CD4-positive, CD25-positive, alpha-beta regulatory T cell (primary cell): ENCODE data around the gene DNAJC16. TPM values are rescaled to one million over a fixed set of nuclear protein-coding genes. Genes with fewer than 3 reads are reported as not detected.

ENCODE experiments used
- ATAC-seq, 2 donors: fragments of 150-1000 bp; cut with Tn5 transposase; one replicate each; pipeline ENCODE4 v1.10.0; 2021; ENCODE audit warnings: low read depth in 2 of 2, moderate number of reproducible peaks in 2 of 2, moderate library complexity in 1 of 2
- DNase-seq, 3 donors: peaks; one replicate each; pipeline versions ENCODE4 v3.0.0 to v3.0.0-alpha.2; 2012 to 2022; ENCODE audit warnings: mixed read lengths in 1 of 3
- H3K27ac ChIP-seq: one replicate; pipeline ENCODE4 v1.7.0; 2013; ENCODE audit warnings: mild to moderate bottlenecking, low read length; ENCODE audit not compliant: insufficient read depth, poor library complexity, severe bottlenecking
- H3K27me3 ChIP-seq: one replicate; pipeline ENCODE4 v1.7.0; 2013; ENCODE audit warnings: low read length; ENCODE audit not compliant: control insufficient read depth, insufficient read depth
- H3K36me3 ChIP-seq: one replicate; pipeline ENCODE4 v1.7.0; 2013; ENCODE audit warnings: mild to moderate bottlenecking, low read length, moderate library complexity; ENCODE audit not compliant: control insufficient read depth, insufficient read depth
- H3K4me1 ChIP-seq: 2 replicates; pipeline ENCODE4 v1.7.0; 2013; ENCODE audit warnings: mild to moderate bottlenecking, low read length; ENCODE audit not compliant: insufficient read depth, control insufficient read depth, poor library complexity, severe bottlenecking
- H3K4me3 ChIP-seq: one replicate; pipeline ENCODE4 v1.7.0; 2013; ENCODE audit warnings: low read depth, mild to moderate bottlenecking, low read length, moderate library complexity
- H3K9me3 ChIP-seq, 2 experiments: 1 replicate in 1 of 2; 2 replicates in 1 of 2; pipeline ENCODE4 v1.7.0; 2013; ENCODE audit warnings: low read length in 2 of 2, mild to moderate bottlenecking in 1 of 2, moderate library complexity in 1 of 2; ENCODE audit not compliant: control insufficient read depth in 2 of 2
- H3K27ac Mint-ChIP-seq, 3 donors: one replicate each; pipeline ENCODE4 v1.8.0; 2020 to 2022; ENCODE audit warnings: mild to moderate bottlenecking in 3 of 3, mixed read lengths in 3 of 3, moderate library complexity in 2 of 3
- H3K27me3 Mint-ChIP-seq: one replicate; pipeline ENCODE4 v1.8.0; 2022; ENCODE audit warnings: mild to moderate bottlenecking, mixed read lengths
- H3K36me3 Mint-ChIP-seq: one replicate; pipeline ENCODE4 v1.8.0; 2020; ENCODE audit warnings: mixed read lengths
- H3K4me1 Mint-ChIP-seq, 4 donors: one replicate each; pipeline ENCODE4 v1.8.0; 2020 to 2022; ENCODE audit warnings: mixed read lengths in 4 of 4, mild to moderate bottlenecking in 1 of 4
- H3K4me3 Mint-ChIP-seq, 4 donors: one replicate each; pipeline ENCODE4 v1.8.0; 2020 to 2022; ENCODE audit warnings: mild to moderate bottlenecking in 4 of 4, mixed read lengths in 4 of 4, moderate library complexity in 3 of 4
- H3K9me3 Mint-ChIP-seq, 7 donors: one replicate each; pipeline ENCODE4 v1.8.0; 2020 to 2022; ENCODE audit warnings: mixed read lengths in 7 of 7, mild to moderate bottlenecking in 3 of 7, moderate library complexity in 2 of 7
- polyA plus RNA-seq, 4 donors: library from polyadenylated mRNA; unstranded; fragments of 300-500 nt; fragmentation: Illumina TruSeq; gene quantifications; one replicate each; pipeline ENCODE4 v1.2.3, GENCODE V29; 2021
- total RNA-seq: library from RNA; stranded (reverse); gene quantifications from one replicate; pipeline ENCODE4 v1.2.3, GENCODE V29; 2022

The DNAJC16 gene
- total and polyA plus RNA-seq, 5 donors from 2014 or later, result 6.5 to 17.0 (median 7.8) TPM

DNA sequence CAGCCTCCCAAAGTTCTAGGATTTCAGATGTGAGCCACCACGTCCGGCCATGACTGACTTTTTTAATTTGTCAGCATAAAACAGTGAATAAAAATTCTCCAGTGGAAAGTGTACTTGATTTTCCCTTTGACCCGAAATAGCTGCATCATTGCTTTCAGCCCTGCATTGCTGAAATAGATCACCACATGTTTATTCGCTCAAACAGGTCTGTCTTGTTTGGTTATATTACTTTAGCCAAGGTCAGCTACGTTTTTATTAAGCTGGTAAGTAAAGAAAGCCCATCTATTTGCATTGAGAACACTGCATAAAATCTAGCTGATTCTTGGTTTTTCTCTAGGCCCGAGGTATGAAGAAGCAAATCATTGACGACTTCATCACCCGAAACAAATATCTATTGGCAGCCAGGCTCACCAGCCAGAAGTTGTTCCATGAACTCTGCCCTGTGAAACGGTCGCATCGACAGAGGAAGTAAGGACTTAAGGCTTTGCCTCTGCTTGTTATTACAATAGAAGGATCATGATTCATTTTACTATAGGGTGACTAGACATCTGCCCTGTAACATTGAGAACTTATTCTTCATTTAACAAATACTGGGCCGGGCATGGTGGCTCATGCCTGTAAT lies 32.7 kb downstream of the DNAJC16 start:
- Histone ChIP-seq H3K4me1 (no peaks in the 10 kb centered on the region), H3K9me3 (no peaks in the 10 kb centered on the region), H3K36me3 (peaks cover 45% of the 10 kb centered on the region), H3K27me3 (no peaks in the 10 kb centered on the region), H3K27ac (no peak overlapping the region), H3K4me3 (no peak overlapping the region)
- no peak overlapping the region for H3K4me3 Mint-ChIP-seq
- H3K27ac Mint-ChIP-seq, result no peak overlapping the region
- ATAC-seq, result no peak
- H3K36me3 Mint-ChIP-seq, result peaks cover 28% of the 10 kb centered on the region
- no peaks in the 10 kb centered on the region for H3K27me3 Mint-ChIP-seq
- no peak for DNase-seq
- no peaks in the 10 kb centered on the region for H3K9me3 Mint-ChIP-seq
- peaks cover 0 to 10% (median 5%) of the 10 kb centered on the region in 4 donors for H3K4me1 Mint-ChIP-seq

DNA sequence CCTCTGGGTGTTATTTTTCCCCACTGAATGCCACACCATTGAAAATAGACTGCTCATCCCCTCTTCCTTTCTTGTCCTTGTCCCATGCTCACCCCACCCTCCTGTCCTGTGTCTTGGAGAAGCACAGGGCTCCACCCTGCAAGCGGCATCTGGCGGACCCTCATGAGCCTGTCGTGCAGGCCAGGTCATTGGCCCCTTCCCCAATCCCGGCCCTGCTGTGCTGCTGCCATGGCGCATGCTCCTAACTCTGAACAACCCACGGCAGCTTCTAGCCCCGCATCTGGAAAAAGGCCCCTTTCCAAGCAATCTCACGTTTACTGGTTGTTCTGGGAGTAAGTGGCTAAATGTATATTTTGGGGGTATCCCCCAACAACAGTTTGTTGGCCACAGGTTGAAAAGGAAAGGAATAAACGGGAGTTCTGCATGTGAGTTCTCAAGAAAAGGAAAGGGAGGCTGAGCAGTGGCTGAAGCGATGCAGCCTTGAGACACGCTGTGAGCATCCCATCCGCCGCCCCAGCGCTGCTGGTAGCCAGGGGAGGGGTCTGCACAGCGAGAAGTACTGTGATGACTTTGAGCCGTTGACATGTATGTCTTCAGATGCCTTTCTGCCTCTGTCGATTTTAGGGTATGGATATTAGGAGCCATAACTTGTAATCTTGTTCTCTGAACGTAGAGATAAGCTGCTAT lies 41.9 kb downstream of the DNAJC16 start:
- no peak overlapping the region for H3K4me3 ChIP-seq
- DNase-seq, result no peak
- ATAC-seq, result no peak
- H3K36me3 ChIP-seq, result peaks cover 71% of the 10 kb centered on the region
- H3K4me1 ChIP-seq, result no peaks in the 10 kb centered on the region
- Mint-ChIP-seq H3K9me3 (no peaks in the 10 kb centered on the region), H3K27ac (peak overlapping the region; percentile 4 to 82 (median 63)), H3K4me1 (peaks cover 0 to 10% (median 4%) of the 10 kb centered on the region in 4 donors), H3K36me3 (peaks cover 40% of the 10 kb centered on the region), H3K27me3 (no peaks in the 10 kb centered on the region), H3K4me3 (no peak overlapping the region)
- no peak overlapping the region for H3K27ac ChIP-seq
- H3K27me3 ChIP-seq, result no peaks in the 10 kb centered on the region
- H3K9me3 ChIP-seq, result no peaks in the 10 kb centered on the region

DNA sequence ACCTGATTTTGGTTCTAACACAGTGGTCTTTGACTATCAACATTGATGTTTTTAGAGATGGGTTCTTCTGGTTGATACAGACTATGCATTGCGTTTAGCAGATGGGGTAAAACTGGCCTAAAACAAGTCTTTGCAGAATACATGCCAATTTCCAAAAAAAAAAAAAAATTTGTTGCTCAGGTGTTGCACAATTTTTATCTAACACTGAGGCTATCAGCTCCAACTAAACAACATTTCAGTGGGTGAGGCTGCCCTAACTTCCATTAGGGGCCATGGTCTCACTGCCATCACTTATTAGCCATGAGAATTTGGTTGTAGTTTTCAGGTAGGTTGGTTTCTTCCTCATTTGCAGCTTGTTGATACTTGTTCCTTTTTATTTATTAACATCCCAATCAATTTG lies 44.2 kb downstream of the DNAJC16 start:
- H3K27me3 Mint-ChIP-seq, result no peaks in the 10 kb centered on the region
- Histone ChIP-seq H3K4me1 (no peaks in the 10 kb centered on the region), H3K4me3 (no peak overlapping the region), H3K27ac (no peak overlapping the region), H3K36me3 (peaks cover 61% of the 10 kb centered on the region), H3K9me3 (no peaks in the 10 kb centered on the region), H3K27me3 (no peaks in the 10 kb centered on the region)
- ATAC-seq (no peak), DNase-seq (no peak)
- H3K9me3 Mint-ChIP-seq, result no peaks in the 10 kb centered on the region
- H3K27ac Mint-ChIP-seq, result peak overlapping the region in 1 of 3 donors; percentile 20
- peaks cover 36% of the 10 kb centered on the region for H3K36me3 Mint-ChIP-seq
- H3K4me3 Mint-ChIP-seq, result no peak overlapping the region
- H3K4me1 Mint-ChIP-seq, result peaks cover 0 to 15% (median 6%) of the 10 kb centered on the region in 4 donors

DNA sequence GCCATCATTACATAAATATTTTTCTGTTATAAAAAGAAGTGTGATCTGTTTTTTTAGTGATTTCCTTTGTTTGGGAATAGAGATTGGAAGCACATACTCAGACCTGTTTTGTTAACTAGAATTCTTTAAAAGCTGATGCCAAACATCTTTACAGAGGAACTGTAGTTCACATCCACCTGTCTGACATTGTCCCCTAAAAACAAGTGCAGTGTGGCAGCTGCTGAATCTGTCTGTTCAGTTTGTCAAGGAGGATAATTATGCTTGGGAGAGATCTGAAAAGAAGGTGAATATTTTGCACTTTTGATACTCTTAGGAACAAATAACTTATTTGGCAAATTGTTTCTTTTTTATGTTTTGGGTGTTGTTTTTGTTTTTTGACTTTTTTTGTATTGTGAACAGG lies 44.6 kb downstream of the DNAJC16 start:
- no peak for ATAC-seq
- H3K27me3 ChIP-seq, result no peaks in the 10 kb centered on the region
- peaks cover 0 to 15% (median 6%) of the 10 kb centered on the region in 4 donors for H3K4me1 Mint-ChIP-seq
- peak overlapping the region; percentile 28 for H3K27ac ChIP-seq
- no peaks in the 10 kb centered on the region for H3K9me3 Mint-ChIP-seq
- no peaks in the 10 kb centered on the region for H3K9me3 ChIP-seq
- H3K36me3 ChIP-seq, result peaks cover 57% of the 10 kb centered on the region
- H3K4me3 Mint-ChIP-seq, result no peak overlapping the region
- H3K4me3 ChIP-seq, result no peak overlapping the region
- no peaks in the 10 kb centered on the region for H3K4me1 ChIP-seq
- H3K27me3 Mint-ChIP-seq, result no peaks in the 10 kb centered on the region
- peaks cover 32% of the 10 kb centered on the region for H3K36me3 Mint-ChIP-seq
- no peak for DNase-seq
- H3K27ac Mint-ChIP-seq, result peak overlapping the region in 1 of 3 donors; percentile 20

DNA sequence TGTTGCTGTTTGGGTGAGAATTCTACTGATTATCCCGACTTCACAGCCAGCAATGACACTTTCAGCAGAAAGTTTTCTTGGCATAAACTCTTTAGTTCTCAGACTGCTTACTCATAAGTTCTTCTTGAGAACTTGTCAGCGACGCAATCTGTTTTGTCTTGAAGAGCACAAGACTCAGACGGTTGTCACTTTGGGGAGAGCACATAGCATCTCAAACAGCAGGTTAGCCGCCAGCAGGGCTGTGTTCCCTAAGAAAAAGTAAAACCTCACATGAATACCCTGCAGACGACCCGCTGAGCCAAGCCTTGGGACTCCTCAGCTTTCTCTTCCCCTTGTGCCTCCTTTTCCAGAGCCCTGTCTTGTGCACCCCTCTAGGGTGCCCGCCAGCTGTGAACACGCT lies 46.8 kb downstream of the DNAJC16 start:
- no peaks in the 10 kb centered on the region for H3K27me3 Mint-ChIP-seq
- H3K9me3 Mint-ChIP-seq, result no peaks in the 10 kb centered on the region
- H3K36me3 Mint-ChIP-seq, result peaks cover 25% of the 10 kb centered on the region

DNA sequence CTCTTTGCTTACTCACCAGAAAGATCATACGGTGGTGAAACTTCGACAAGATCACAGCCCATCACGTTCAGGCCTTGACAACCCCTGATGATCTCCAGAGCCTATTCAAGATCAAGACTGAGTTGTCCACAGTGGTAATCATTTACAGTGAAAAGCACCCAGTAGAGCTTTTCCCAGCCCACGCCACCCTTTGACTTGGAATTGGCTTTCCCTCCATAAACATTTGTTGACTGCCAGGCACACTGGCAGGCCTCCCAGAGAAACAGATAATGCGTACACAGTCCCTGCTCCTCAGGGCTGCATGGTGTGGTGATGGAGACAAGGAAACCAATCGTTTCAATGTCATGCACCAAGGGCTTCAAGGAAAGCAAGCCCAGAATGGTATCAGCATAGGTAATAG lies 48.1 kb downstream of the DNAJC16 start:
- no peaks in the 10 kb centered on the region for H3K9me3 Mint-ChIP-seq
- H3K36me3 Mint-ChIP-seq, result peaks cover 22% of the 10 kb centered on the region
- peak overlapping the region in 2 of 3 donors; percentile 72 to 90 for H3K27ac Mint-ChIP-seq
- Histone ChIP-seq H3K4me3 (no peak overlapping the region), H3K27me3 (no peaks in the 10 kb centered on the region), H3K36me3 (peaks cover 24% of the 10 kb centered on the region), H3K27ac (no peak overlapping the region), H3K9me3 (no peaks in the 10 kb centered on the region), H3K4me1 (peaks cover 27% of the 10 kb centered on the region)
- peaks cover 15 to 45% (median 24%) of the 10 kb centered on the region in 4 donors for H3K4me1 Mint-ChIP-seq
- H3K4me3 Mint-ChIP-seq, result no peak overlapping the region
- no peak for ATAC-seq
- DNase-seq, result no peak
- no peaks in the 10 kb centered on the region for H3K27me3 Mint-ChIP-seq

More for the DNA sequence above, 46.8 kb downstream of the DNAJC16 start:
- Histone ChIP-seq H3K36me3 (peaks cover 36% of the 10 kb centered on the region), H3K27me3 (no peaks in the 10 kb centered on the region), H3K27ac (no peak overlapping the region), H3K9me3 (no peaks in the 10 kb centered on the region), H3K4me3 (no peak overlapping the region), H3K4me1 (peaks cover 14% of the 10 kb centered on the region)
- DNase-seq (no peak), ATAC-seq (no peak)
- Mint-ChIP-seq H3K27ac (peak overlapping the region in 2 of 3 donors; percentile 26 to 62), H3K4me3 (no peak overlapping the region), H3K4me1 (peaks cover 5 to 32% (median 14%) of the 10 kb centered on the region in 4 donors)

DNA sequence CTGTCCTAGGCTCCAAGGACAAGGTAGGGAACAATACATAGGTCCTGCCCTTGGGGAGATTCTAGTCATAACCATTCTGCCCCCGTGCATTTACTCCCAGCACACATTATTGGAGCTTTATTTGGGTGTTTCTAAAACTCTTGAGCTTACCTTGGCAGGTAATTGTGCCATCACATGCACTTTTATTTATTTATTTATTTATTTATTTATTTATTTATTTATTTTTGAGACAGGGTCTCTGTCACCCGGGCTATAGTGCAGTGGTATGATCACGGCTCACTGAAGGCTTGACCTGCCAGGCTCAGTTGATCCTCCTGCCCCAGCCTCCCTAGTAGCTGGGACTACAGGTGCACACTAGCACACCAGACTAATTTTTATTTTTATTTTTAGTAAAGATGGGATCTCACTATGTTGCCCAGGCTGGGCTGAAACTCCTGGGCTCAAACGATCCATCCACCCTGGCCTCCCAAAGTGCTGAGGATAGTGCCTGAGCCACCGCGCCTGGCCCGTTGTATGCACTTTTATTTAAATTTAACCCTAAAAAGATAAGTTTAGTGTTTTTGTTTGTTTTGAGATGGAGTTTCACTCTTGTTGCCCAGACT lies 49.0 kb downstream of the DNAJC16 start:
- no peak for ATAC-seq
- no peak overlapping the region for H3K27ac ChIP-seq
- H3K36me3 ChIP-seq, result peaks cover 21% of the 10 kb centered on the region
- Mint-ChIP-seq H3K4me3 (no peak overlapping the region), H3K27ac (no peak overlapping the region), H3K27me3 (no peaks in the 10 kb centered on the region), H3K36me3 (peaks cover 24% of the 10 kb centered on the region), H3K9me3 (no peaks in the 10 kb centered on the region), H3K4me1 (peaks cover 19 to 51% (median 29%) of the 10 kb centered on the region in 4 donors)
- no peak overlapping the region for H3K4me3 ChIP-seq
- H3K4me1 ChIP-seq, result peaks cover 36% of the 10 kb centered on the region
- H3K27me3 ChIP-seq, result no peaks in the 10 kb centered on the region
- no peak for DNase-seq
- H3K9me3 ChIP-seq, result no peaks in the 10 kb centered on the region
